ENCODE results near the gene ARRDC5. TPM values are rescaled to one million over a fixed set of nuclear protein-coding genes. Genes with fewer than 3 reads are reported as not detected.

Gene ARRDC5
- total RNA-seq, 5 donors from 2014 or later (not counting 1 experiment from before 2014, with no cell fraction given) = 8.1 to 21.7 (median 15.8) TPM

GRCh38 chr19:4937060-4937459, 34.4 kb upstream of the ARRDC5 start:
- CTCF ChIA-PET = interaction anchor here in 1 of 2 donors (0.6 kb wide), 1 partner anchor 20 kb away, joined by 3 read pairs; no protein-coding TSS in a partner anchor
- Histone ChIP-seq H3K27ac (ENCODE audit: low read length) (no peak overlapping the region), H3K4me1 (ENCODE audit: control insufficient read depth in 1 of 2, extremely low read depth in 1 of 2, insufficient read depth in 2 of 2, low read length in 2 of 2) (no peaks in the 10 kb centered on the region), H3K9me3 (no peaks in the 10 kb centered on the region), H3K36me3 (ENCODE audit: control insufficient read depth in 2 of 2, extremely low read depth in 1 of 2, insufficient read depth in 1 of 2, low read length in 1 of 2) (no peaks in the 10 kb centered on the region), H3K27me3 (replicated peaks in 1 of 2; ENCODE audit: control insufficient read depth in 2 of 2, extremely low read depth in 1 of 2, insufficient read depth in 2 of 2, low read length in 1 of 2) (no peaks in the 10 kb centered on the region), H3K4me3 (ENCODE audit: control insufficient read depth in 1 of 2, extremely low read depth in 1 of 2, low read length in 1 of 2) (no peak overlapping the region)
- no peak overlapping the region for H3K4me3 Mint-ChIP-seq
- H3K27ac Mint-ChIP-seq = no peak overlapping the region
- DNase-seq (no peak), ATAC-seq (replicated peaks in 1 of 4) (no peak)
- no peaks in the 10 kb centered on the region for H3K36me3 Mint-ChIP-seq
- WGBS (ENCODE audit: insufficient coverage) = 100% methylated on average over 1 of the region's 7 CpGs
- H3K27me3 Mint-ChIP-seq = no peaks in the 10 kb centered on the region
- H3K9me3 Mint-ChIP-seq = no peaks in the 10 kb centered on the region
- POLR2A ChIA-PET = no interaction called here
- no peaks in the 10 kb centered on the region for H3K4me1 Mint-ChIP-seq

GRCh38 chr19:4935444-4935843, 32.7 kb upstream of the ARRDC5 start:
- ChIA-PET CTCF (interaction anchor here in 1 of 2 donors (0.6 kb wide), 1 partner anchor 130 kb away, joined by 4 read pairs; no protein-coding TSS in a partner anchor), POLR2A (no interaction called here)
- Mint-ChIP-seq H3K4me3 (no peak overlapping the region), H3K4me1 (no peaks in the 10 kb centered on the region), H3K27me3 (no peaks in the 10 kb centered on the region), H3K36me3 (no peaks in the 10 kb centered on the region), H3K9me3 (no peaks in the 10 kb centered on the region), H3K27ac (no peak overlapping the region)
- DNase-seq = no peak
- 69% methylated on average over 7 of the region's 8 CpGs for WGBS (ENCODE audit: insufficient coverage)
- H3K4me1 ChIP-seq (ENCODE audit: control insufficient read depth in 1 of 2, extremely low read depth in 1 of 2, insufficient read depth in 2 of 2, low read length in 2 of 2) = no peaks in the 10 kb centered on the region
- no peak for ATAC-seq (replicated peaks in 1 of 4)
- H3K36me3 ChIP-seq (ENCODE audit: control insufficient read depth in 2 of 2, extremely low read depth in 1 of 2, insufficient read depth in 1 of 2, low read length in 1 of 2) = no peaks in the 10 kb centered on the region
- no peaks in the 10 kb centered on the region for H3K9me3 ChIP-seq
- no peak overlapping the region for H3K4me3 ChIP-seq (ENCODE audit: control insufficient read depth in 1 of 2, extremely low read depth in 1 of 2, low read length in 1 of 2)
- H3K27ac ChIP-seq (ENCODE audit: low read length) = no peak overlapping the region
- no peaks in the 10 kb centered on the region for H3K27me3 ChIP-seq (replicated peaks in 1 of 2; ENCODE audit: control insufficient read depth in 2 of 2, extremely low read depth in 1 of 2, insufficient read depth in 2 of 2, low read length in 1 of 2)

- no peak overlapping the region for H3K27ac Mint-ChIP-seq
- ATAC-seq (replicated peaks in 1 of 4) = no peak
- ChIA-PET CTCF (no interaction called here), POLR2A (no interaction called here)
- H3K9me3 Mint-ChIP-seq = no peaks in the 10 kb centered on the region
- H3K36me3 Mint-ChIP-seq = no peaks in the 10 kb centered on the region
- H3K36me3 ChIP-seq (ENCODE audit: control insufficient read depth in 2 of 2, extremely low read depth in 1 of 2, insufficient read depth in 1 of 2, low read length in 1 of 2) = no peaks in the 10 kb centered on the region
- WGBS (ENCODE audit: insufficient coverage) = 100% methylated on average over 2 of the region's 7 CpGs
- H3K4me1 ChIP-seq (ENCODE audit: control insufficient read depth in 1 of 2, extremely low read depth in 1 of 2, insufficient read depth in 2 of 2, low read length in 2 of 2) = no peaks in the 10 kb centered on the region
- no peak overlapping the region for H3K4me3 ChIP-seq (ENCODE audit: control insufficient read depth in 1 of 2, extremely low read depth in 1 of 2, low read length in 1 of 2)
- H3K27me3 Mint-ChIP-seq = no peaks in the 10 kb centered on the region
- no peaks in the 10 kb centered on the region for H3K9me3 ChIP-seq
- H3K4me1 Mint-ChIP-seq = no peaks in the 10 kb centered on the region
- no peak for DNase-seq
- H3K27ac ChIP-seq (ENCODE audit: low read length) = no peak overlapping the region
- H3K4me3 Mint-ChIP-seq = no peak overlapping the region
- H3K27me3 ChIP-seq (replicated peaks in 1 of 2; ENCODE audit: control insufficient read depth in 2 of 2, extremely low read depth in 1 of 2, insufficient read depth in 2 of 2, low read length in 1 of 2) = no peaks in the 10 kb centered on the region
Measured at GRCh38 chr19:4933528-4933927, 30.8 kb upstream of the ARRDC5 start.

GRCh38 chr19:4932711-4933110, 30.0 kb upstream of the ARRDC5 start:
- no peaks in the 10 kb centered on the region for H3K4me1 ChIP-seq (ENCODE audit: control insufficient read depth in 1 of 2, extremely low read depth in 1 of 2, insufficient read depth in 2 of 2, low read length in 2 of 2)
- no peaks in the 10 kb centered on the region for H3K9me3 Mint-ChIP-seq
- CTCF ChIA-PET = no interaction called here

GRCh38 chr19:4930664-4931063, 28.0 kb upstream of the ARRDC5 start:
- H3K27me3 Mint-ChIP-seq = no peaks in the 10 kb centered on the region
- POLR2A ChIA-PET = no interaction called here
- Histone ChIP-seq H3K4me1 (ENCODE audit: control insufficient read depth in 1 of 2, extremely low read depth in 1 of 2, insufficient read depth in 2 of 2, low read length in 2 of 2) (no peaks in the 10 kb centered on the region), H3K36me3 (ENCODE audit: control insufficient read depth in 2 of 2, extremely low read depth in 1 of 2, insufficient read depth in 1 of 2, low read length in 1 of 2) (no peaks in the 10 kb centered on the region), H3K9me3 (no peaks in the 10 kb centered on the region), H3K4me3 (ENCODE audit: control insufficient read depth in 1 of 2, extremely low read depth in 1 of 2, low read length in 1 of 2) (no peak overlapping the region), H3K27ac (ENCODE audit: low read length) (no peak overlapping the region), H3K27me3 (replicated peaks in 1 of 2; ENCODE audit: control insufficient read depth in 2 of 2, extremely low read depth in 1 of 2, insufficient read depth in 2 of 2, low read length in 1 of 2) (no peaks in the 10 kb centered on the region)
- no peaks in the 10 kb centered on the region for H3K36me3 Mint-ChIP-seq
- WGBS (ENCODE audit: insufficient coverage) = 89% methylated on average over 26 of the region's 28 CpGs
- no peak overlapping the region for H3K27ac Mint-ChIP-seq
- ATAC-seq (replicated peaks in 1 of 4) (no peak), DNase-seq (no peak)
- no peaks in the 10 kb centered on the region for H3K4me1 Mint-ChIP-seq
- H3K4me3 Mint-ChIP-seq = no peak overlapping the region
- CTCF ChIA-PET = interaction anchor here in 1 of 2 donors (0.5 kb wide), 1 partner anchor 724 kb away, joined by 15 read pairs; no protein-coding TSS in a partner anchor
- no peaks in the 10 kb centered on the region for H3K9me3 Mint-ChIP-seq

More at GRCh38 chr19:4932711-4933110, 30.0 kb upstream of the ARRDC5 start:
- Histone ChIP-seq H3K36me3 (ENCODE audit: control insufficient read depth in 2 of 2, extremely low read depth in 1 of 2, insufficient read depth in 1 of 2, low read length in 1 of 2) (no peaks in the 10 kb centered on the region), H3K27me3 (replicated peaks in 1 of 2; ENCODE audit: control insufficient read depth in 2 of 2, extremely low read depth in 1 of 2, insufficient read depth in 2 of 2, low read length in 1 of 2) (no peaks in the 10 kb centered on the region), H3K4me3 (ENCODE audit: control insufficient read depth in 1 of 2, extremely low read depth in 1 of 2, low read length in 1 of 2) (no peak overlapping the region), H3K27ac (ENCODE audit: low read length) (no peak overlapping the region), H3K9me3 (no peaks in the 10 kb centered on the region)
- H3K27me3 Mint-ChIP-seq = no peaks in the 10 kb centered on the region
- no peak overlapping the region for H3K27ac Mint-ChIP-seq
- ATAC-seq (replicated peaks in 1 of 4) (no peak), DNase-seq (no peak)
- POLR2A ChIA-PET = no interaction called here
- no peak overlapping the region for H3K4me3 Mint-ChIP-seq
- WGBS (ENCODE audit: insufficient coverage) = 97% methylated on average over 22 of the region's 32 CpGs
- no peaks in the 10 kb centered on the region for H3K36me3 Mint-ChIP-seq
- no peaks in the 10 kb centered on the region for H3K4me1 Mint-ChIP-seq

- Mint-ChIP-seq H3K27me3 (no peaks in the 10 kb centered on the region), H3K4me1 (no peaks in the 10 kb centered on the region), H3K36me3 (no peaks in the 10 kb centered on the region), H3K9me3 (no peaks in the 10 kb centered on the region), H3K4me3 (no peak overlapping the region), H3K27ac (no peak overlapping the region)
- Histone ChIP-seq H3K36me3 (ENCODE audit: control insufficient read depth in 2 of 2, extremely low read depth in 1 of 2, insufficient read depth in 1 of 2, low read length in 1 of 2) (no peaks in the 10 kb centered on the region), H3K4me3 (ENCODE audit: control insufficient read depth in 1 of 2, extremely low read depth in 1 of 2, low read length in 1 of 2) (no peak overlapping the region), H3K4me1 (ENCODE audit: control insufficient read depth in 1 of 2, extremely low read depth in 1 of 2, insufficient read depth in 2 of 2, low read length in 2 of 2) (no peaks in the 10 kb centered on the region), H3K27me3 (replicated peaks in 1 of 2; ENCODE audit: control insufficient read depth in 2 of 2, extremely low read depth in 1 of 2, insufficient read depth in 2 of 2, low read length in 1 of 2) (no peaks in the 10 kb centered on the region), H3K9me3 (no peaks in the 10 kb centered on the region), H3K27ac (ENCODE audit: low read length) (no peak overlapping the region)
- ChIA-PET POLR2A (interaction anchor here in 1 of 2 donors (0.6 kb wide), 1 partner anchor 11 kb away, joined by 4 read pairs; no protein-coding TSS in a partner anchor), CTCF (no interaction called here)
- no peak for ATAC-seq (replicated peaks in 1 of 4)
- DNase-seq = no peak
- 96% methylated on average over 22 of the region's 22 CpGs for WGBS (ENCODE audit: insufficient coverage)
Measured at GRCh38 chr19:4929186-4929585, 26.5 kb upstream of the ARRDC5 start.

GRCh38 chr19:4923276-4923747, 20.6 kb upstream of the ARRDC5 start:
- WGBS (ENCODE audit: insufficient coverage) = 97% methylated on average over 21 of the region's 21 CpGs
- CTCF ChIA-PET = no interaction called here
- no peaks in the 10 kb centered on the region for H3K4me1 ChIP-seq (ENCODE audit: control insufficient read depth in 1 of 2, extremely low read depth in 1 of 2, insufficient read depth in 2 of 2, low read length in 2 of 2)

More at GRCh38 chr19:4923276-4923747, 20.6 kb upstream of the ARRDC5 start:
- no peaks in the 10 kb centered on the region for H3K4me1 Mint-ChIP-seq
- no peak overlapping the region for H3K4me3 Mint-ChIP-seq
- H3K36me3 Mint-ChIP-seq = no peaks in the 10 kb centered on the region
- Histone ChIP-seq H3K27me3 (replicated peaks in 1 of 2; ENCODE audit: control insufficient read depth in 2 of 2, extremely low read depth in 1 of 2, insufficient read depth in 2 of 2, low read length in 1 of 2) (no peaks in the 10 kb centered on the region), H3K27ac (ENCODE audit: low read length) (no peak overlapping the region), H3K4me3 (ENCODE audit: control insufficient read depth in 1 of 2, extremely low read depth in 1 of 2, low read length in 1 of 2) (no peak overlapping the region), H3K9me3 (no peaks in the 10 kb centered on the region), H3K36me3 (ENCODE audit: control insufficient read depth in 2 of 2, extremely low read depth in 1 of 2, insufficient read depth in 1 of 2, low read length in 1 of 2) (no peaks in the 10 kb centered on the region)
- H3K27ac Mint-ChIP-seq = no peak overlapping the region
- no peaks in the 10 kb centered on the region for H3K9me3 Mint-ChIP-seq
- POLR2A ChIA-PET = no interaction called here
- DNase-seq = no peak
- ATAC-seq (replicated peaks in 1 of 4) = no peak
- H3K27me3 Mint-ChIP-seq = no peaks in the 10 kb centered on the region
